Heart left ventricle (tissue), 13 donors: ENCODE measurements around the gene PLB1.

Experiments
- POLR2A ChIP-seq, 2 donors: fragments of 450-650 bp; IDR thresholded peaks; one replicate each; pipeline ENCODE4 v1.6.1; 2017; ENCODE audit warnings: antibody characterized with exemption in 2 of 2, mild to moderate bottlenecking in 2 of 2, moderate library complexity in 2 of 2
- TF ChIP-seq, protein P1 (sequence below), 12 donors: fragments of 200-600 bp; sonication (generic) in 4 of 12; IDR thresholded peaks; one replicate each; pipeline versions ENCODE4 v1.5.0 to v1.8.0; 2018 to 2022; ENCODE audit warnings: antibody characterized with exemption in 12 of 12, mild to moderate bottlenecking in 5 of 12
- donor health status: ischemic (EF 13 %, LVEDD 7.1; RV severe dilation, severe dysfunction).
- donor health status: DM: no; HTN: yes; CAD: no.
- donor health status: DM: no; HTN: no; CAD: no.
- donor health status: ischemic (EF 25% LVEDD 6.9; RV normal size, moderate dysfunction).
- donor health status: ischemic (EF 25% LVEDD 5.7; RV mildly dilated, moderate dysfunction).
- donor health status: ischemic (EF 35%, LVEDD 5.7; RV mildly dilated, moderate dysfunction).
- donor health status: nonischemic (EF 11% LVEDD 7.7; RV severe dilation, severe dysfunction).
- donor health status: DM: yes; HTN: yes; CAD: no.
- donor health status: PGD.
- donor health status: ischemic (EF 29% LVEDD 5.4; RV normal size, mild dysfunction).
- donor health status: nonischemic (EF 23%, LVEDD 6.1; RV moderate dilation, normal function).

DNA sequence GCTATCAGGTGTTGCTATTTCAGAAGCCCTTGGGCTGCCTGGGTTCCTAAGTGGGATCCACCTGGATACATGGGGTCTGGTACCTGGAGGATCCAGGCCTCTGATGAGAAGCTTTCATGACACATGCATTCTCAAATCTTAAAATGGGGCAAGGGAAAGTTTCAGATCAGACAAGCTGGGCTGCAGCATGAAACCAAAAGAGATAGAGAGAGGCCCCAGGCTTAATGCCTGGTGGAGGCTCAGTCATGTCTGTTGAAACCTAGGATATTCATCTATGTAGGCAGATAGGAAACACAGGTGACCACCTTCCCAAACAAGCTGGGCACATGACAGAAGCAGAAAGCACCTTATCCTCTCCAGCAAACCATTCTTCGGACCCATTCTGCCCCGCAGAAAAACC lies 18.8 kb upstream of the PLB1 start:
- TF ChIP-seq POLR2A (IDR thresholded peaks at IDR 0.05), result no peak
- TF ChIP-seq, protein P1, sequence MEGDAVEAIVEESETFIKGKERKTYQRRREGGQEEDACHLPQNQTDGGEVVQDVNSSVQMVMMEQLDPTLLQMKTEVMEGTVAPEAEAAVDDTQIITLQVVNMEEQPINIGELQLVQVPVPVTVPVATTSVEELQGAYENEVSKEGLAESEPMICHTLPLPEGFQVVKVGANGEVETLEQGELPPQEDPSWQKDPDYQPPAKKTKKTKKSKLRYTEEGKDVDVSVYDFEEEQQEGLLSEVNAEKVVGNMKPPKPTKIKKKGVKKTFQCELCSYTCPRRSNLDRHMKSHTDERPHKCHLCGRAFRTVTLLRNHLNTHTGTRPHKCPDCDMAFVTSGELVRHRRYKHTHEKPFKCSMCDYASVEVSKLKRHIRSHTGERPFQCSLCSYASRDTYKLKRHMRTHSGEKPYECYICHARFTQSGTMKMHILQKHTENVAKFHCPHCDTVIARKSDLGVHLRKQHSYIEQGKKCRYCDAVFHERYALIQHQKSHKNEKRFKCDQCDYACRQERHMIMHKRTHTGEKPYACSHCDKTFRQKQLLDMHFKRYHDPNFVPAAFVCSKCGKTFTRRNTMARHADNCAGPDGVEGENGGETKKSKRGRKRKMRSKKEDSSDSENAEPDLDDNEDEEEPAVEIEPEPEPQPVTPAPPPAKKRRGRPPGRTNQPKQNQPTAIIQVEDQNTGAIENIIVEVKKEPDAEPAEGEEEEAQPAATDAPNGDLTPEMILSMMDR (IDR thresholded peaks at IDR 0.05), result no peak
